Stimulated activated CD4-positive, alpha-beta T cell treated with anti-CD3 and anti-CD28 coated beads, Interleukin-15, amount 100 ng/mL, for 24 hours (primary cell): ENCODE results near the gene TIAM1.

ENCODE experiments used
- DNase-seq: peaks from one replicate; pipeline ENCODE4 v3.0.0-alpha.2; 2020

TIAM1 gene

DNA sequence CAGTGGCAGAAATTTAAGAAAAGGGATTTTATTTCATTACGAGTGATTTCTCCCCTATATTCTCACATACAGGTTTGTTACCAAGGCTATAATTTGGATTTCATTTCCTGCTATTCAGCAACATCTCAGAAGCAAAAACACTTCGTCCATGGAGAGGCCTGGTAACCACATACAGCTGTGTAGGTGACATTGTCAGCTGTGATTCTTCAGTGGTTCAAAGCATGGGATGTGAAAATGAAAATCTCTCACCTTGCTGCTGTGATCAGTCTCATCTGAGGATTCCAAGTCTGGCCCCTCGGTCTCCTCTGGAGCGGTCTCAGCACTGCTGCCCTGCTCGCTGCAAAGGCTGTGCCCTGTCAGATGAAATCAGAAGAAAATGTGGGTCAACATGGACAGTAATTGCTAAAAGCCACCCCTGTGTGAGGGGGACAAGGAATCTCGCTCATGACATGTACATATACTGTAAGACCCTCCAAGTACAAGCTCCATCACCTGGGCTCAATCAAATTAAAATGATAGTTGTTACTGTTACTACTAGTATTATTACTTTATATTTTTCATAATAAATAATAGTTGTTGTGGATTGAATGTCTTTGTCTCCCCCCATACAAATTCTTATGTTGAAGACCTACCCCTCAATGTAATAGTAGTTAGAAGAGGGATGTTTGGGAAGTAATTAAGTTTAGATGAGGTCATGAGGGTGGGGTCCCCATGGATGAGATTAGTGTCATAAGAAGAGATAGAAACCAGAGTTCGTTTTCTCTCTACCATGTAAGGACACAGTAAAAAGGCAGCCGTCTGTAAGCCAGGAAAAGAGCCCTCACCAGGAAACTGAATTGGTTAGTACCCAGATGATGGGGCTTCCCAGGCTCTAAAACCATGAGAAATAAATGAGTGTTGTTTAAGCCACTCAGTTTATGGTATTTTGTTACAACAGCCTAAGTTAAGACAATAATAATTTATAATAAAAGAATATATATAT is 179.1 kb downstream of the TIAM1 start:
- DNase-seq = no peak

DNA sequence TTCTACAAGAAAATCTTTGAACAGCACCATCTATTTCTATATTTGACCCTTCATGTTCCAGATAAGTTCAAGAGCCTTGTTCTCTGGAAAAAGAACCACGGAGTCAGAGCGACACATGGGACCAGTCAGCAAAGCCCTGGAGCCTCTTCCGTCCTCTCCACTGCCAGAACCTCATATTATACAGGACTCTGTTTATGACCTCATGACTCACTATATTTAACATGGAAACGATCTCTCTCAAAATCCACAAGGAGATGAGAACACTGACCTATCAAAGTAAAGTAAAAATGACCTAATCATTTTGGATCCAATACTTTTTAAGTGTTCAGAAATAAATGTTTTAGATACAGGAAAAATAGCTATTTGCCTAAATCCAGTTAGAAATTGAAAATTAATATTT is 181.2 kb downstream of the TIAM1 start:
- DNase-seq = no peak

GRCh38 chr21:31162079-31162699 is 181.9 kb downstream of the TIAM1 start:
- DNase-seq = no peak

DNA sequence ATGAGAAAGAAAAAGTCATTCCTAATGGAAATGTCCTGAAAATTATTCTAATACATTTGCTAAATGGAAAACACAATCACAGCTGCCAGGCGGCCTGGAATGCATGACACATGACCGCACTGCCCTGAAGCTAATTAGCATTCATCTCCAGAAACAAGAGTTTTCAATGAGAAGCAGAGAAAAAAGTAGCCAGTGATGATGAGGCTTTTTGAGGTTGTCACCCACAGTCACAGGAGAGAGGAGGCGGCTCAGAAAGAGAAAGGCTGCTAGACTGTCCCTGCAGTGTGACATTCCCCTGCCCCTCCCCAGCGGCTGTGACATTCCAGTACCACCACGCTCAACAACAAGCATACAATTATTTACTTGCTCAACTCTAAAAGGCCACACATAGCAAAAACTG is 182.9 kb downstream of the TIAM1 start:
- DNase-seq = peak; percentile 47

DNA sequence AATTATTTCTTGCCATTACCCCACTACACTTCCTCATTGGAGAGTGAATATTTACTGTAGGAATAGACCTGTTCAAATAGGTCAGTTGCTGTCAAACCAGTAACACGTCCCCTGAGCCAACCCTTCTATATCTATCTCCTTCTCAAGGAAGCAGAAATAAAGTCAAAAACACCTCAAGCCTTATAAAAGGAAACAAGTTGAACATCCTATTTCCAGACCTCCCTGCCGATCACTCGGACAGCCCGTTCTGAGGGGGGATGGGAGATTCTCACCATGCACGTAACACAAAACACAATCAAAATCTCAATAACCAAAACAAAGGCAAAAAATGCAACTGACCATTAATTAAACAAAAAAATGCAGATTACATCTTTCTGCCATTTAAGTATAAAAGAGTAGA is 184.3 kb downstream of the TIAM1 start:
- DNase-seq = no peak

- DNase-seq = no peak
Measured at GRCh38 chr21:31158789-31159581, 185.1 kb downstream of the TIAM1 start.

DNA sequence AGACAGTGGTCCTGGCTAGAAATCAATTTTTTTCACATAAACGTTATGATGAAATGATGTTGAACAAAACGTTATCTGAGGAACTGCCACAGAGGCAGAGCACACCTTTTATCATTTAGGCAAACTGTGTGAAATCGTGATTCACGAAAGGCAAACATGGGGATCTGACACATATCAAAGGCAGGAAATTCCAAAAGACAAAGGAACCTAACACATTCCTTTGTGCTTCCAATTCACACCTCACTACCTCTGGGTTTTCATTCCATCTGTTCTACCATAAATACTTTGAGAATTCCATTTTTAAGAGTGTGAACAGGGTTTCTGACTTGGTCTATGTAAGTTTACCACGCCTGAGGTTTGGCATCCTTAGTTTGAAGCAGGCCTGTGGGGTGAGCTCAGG is 186.3 kb downstream of the TIAM1 start:
- DNase-seq = no peak

- no peak for DNase-seq
Measured at GRCh38 chr21:31156662-31157061, 187.4 kb downstream of the TIAM1 start.

- no peak for DNase-seq
Measured at GRCh38 chr21:31156169-31156568, 187.9 kb downstream of the TIAM1 start.

GRCh38 chr21:31151156-31152045 is 192.7 kb downstream of the TIAM1 start:
- no peak for DNase-seq

GRCh38 chr21:31145274-31145673 is 198.8 kb downstream of the TIAM1 start:
- no peak for DNase-seq

GRCh38 chr21:31143036-31143435 is 201.0 kb downstream of the TIAM1 start:
- no peak for DNase-seq

- no peak for DNase-seq
Measured at GRCh38 chr21:31142600-31142999, 201.5 kb downstream of the TIAM1 start.

DNA sequence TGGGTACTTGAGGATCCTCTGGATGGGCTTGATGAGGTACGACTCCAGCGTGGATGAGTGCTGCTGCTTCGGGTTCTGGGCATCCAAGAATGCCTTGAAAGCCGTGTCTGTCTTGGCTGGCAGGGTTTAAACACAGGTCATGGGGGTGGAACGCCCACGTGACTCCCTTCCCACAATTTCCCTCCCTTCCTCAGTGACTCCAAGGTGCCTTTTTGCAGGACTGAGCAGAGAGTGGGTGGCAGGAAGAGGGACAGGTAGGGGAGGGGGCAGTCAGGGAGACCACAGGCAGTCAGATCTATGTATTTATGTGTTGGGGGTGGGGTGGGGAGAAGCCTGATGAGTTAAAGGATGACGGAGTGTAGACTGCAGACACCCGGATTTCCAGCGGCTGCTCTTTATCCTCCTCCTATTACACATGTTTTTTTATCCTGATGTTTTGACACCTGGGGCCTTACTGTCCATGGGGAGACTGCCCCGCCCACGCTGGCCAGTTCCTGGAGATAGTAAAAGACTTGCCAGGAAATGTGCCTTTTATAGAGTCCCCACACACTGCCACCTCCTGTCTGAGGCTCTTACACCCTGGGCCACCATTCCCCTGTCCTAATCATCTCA is 202.6 kb downstream of the TIAM1 start:
- DNase-seq = no peak

- DNase-seq = no peak
Measured at GRCh38 chr21:31140676-31141075, 203.4 kb downstream of the TIAM1 start.

- no peak for DNase-seq
Measured at GRCh38 chr21:31140025-31140424, 204.0 kb downstream of the TIAM1 start.

DNA sequence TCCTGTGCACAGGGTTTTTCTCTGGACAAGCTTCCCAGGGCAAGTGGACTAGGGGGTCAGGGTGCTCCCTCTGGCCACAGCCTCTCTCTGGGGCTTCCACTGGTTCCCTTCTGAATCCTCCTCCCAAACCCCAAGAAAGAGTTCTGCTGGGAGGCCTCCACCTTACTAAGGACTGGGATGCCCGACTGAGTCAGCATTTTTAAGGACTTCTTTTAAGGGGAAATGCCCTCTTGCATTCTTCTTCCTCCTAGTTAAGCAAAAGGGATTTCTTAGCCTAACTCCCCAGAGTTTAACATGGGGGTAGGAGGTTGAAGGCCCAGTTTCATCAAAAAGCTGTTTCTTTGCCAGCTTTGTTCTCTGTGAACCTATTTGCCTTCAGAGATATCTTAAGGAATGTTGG is 206.1 kb downstream of the TIAM1 start:
- DNase-seq = no peak

- DNase-seq = no peak
Measured at GRCh38 chr21:31136891-31137290, 207.2 kb downstream of the TIAM1 start.

- no peak for DNase-seq
Measured at GRCh38 chr21:31135531-31136184, 208.4 kb downstream of the TIAM1 start.

DNA sequence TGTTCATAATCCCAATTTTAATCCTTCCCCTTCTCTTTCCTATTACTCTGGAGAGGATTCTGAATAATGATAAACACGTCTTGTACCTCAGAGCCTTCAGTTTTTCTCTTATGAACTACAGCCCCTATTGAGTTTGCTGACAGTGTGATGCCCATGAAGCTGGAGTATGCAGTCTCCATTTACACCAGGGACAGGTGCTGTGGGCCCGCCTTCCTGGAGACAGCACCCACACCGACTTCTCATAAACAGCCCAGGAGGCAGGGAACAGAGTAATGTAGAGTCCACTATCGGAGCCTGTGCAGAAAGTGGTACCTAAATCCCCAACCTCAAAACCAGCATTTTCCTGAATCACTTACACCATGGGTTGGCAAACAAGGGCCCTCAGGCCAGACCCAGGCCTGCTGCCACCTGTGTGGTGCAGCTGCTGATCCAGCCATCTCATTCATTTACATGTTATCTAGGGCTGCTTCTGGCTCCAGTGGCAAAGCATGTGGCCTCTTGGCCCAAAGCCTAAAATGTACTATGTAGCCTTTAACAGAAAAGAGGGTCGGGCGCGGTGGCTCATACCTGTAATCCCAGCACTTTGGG is 210.7 kb downstream of the TIAM1 start:
- no peak for DNase-seq
